Panc1 (cell line): ENCODE measurements around the gene RPAP3. TPM values are rescaled to one million over a fixed set of nuclear protein-coding genes. Genes with fewer than 3 reads are reported as not detected.

Experiments used
- ATAC-seq: fragments of 200-7000 bp; cut with Tn5 transposase; 2 replicates; pipeline ENCODE4 v1.9.1; 2020; ENCODE audit warnings: mild to moderate bottlenecking, moderate library complexity
- BruUV-seq: library from RNA; stranded (reverse); fragments of 400-500 nt; replicated peaks from 2 replicates; lab custom pipeline; 2021; lab: Mats Ljungman, UMichigan
- CTCF ChIA-PET: fragments of 300-600 bp; sonication (Branson Sonifier 250); formaldehyde crosslinking; loops from one replicate; lab custom pipeline; 2022; ENCODE audit warnings: antibody characterized with exemption; lab: Charles Lee
- POLR2A ChIA-PET: fragments of 300-600 bp; sonication (Branson Sonifier 250); formaldehyde crosslinking; loops from one replicate; lab custom pipeline; 2022; ENCODE audit warnings: antibody characterized with exemption; lab: Charles Lee
- DNase-seq: peaks from one replicate; pipeline ENCODE4 v3.0.0-alpha.2; 2010; ENCODE audit warnings: low read depth, low spot score
- H3K27ac ChIP-seq: 2 replicates; pipeline ENCODE4 v1.5.1; 2011; ENCODE audit warnings: mild to moderate bottlenecking, low read length, inconsistent platforms
- H3K27me3 ChIP-seq: fragments of 200-500 bp; sonication (Bioruptor generic); 2 replicates; pipeline ENCODE4 v1.6.0; 2014; ENCODE audit warnings: low read length, inconsistent platforms; ENCODE audit not compliant: control insufficient read depth, insufficient read depth
- H3K36me3 ChIP-seq: fragments of 200-500 bp; sonication (Bioruptor generic); 2 replicates; pipeline ENCODE4 v1.5.1; 2014; ENCODE audit warnings: inconsistent platforms, mild to moderate bottlenecking, low read length, moderate library complexity; ENCODE audit not compliant: control insufficient read depth, insufficient read depth
- H3K4me1 ChIP-seq: 2 replicates; pipeline ENCODE4 v1.5.1; 2011; ENCODE audit warnings: inconsistent platforms, mild to moderate bottlenecking, low read length, moderate library complexity; ENCODE audit not compliant: control insufficient read depth, insufficient read depth
- H3K4me3 ChIP-seq, 2 experiments: 2 replicates each; pipeline ENCODE4 v1.5.1; 2011 to 2012; ENCODE audit warnings: low read depth in 2 of 2, low read length in 2 of 2, mild to moderate bottlenecking in 2 of 2, inconsistent platforms in 1 of 2, moderate library complexity in 1 of 2
- H3K9me3 ChIP-seq: fragments of 200-500 bp; sonication (Bioruptor generic); 2 replicates; pipeline ENCODE4 v1.5.1; 2014; ENCODE audit warnings: low read depth, mild to moderate bottlenecking, inconsistent platforms, low read length, moderate library complexity; ENCODE audit not compliant: control insufficient read depth, insufficient read depth
- CTCF ChIP-seq: fragments of 450-650 bp; IDR thresholded peaks from 2 replicates; pipeline ENCODE4 v1.5.1; 2017; ENCODE audit warnings: mild to moderate bottlenecking
- POLR2AphosphoS5 ChIP-seq: IDR thresholded peaks from 2 replicates; pipeline ENCODE4 v1.6.1; 2012; ENCODE audit warnings: mild to moderate bottlenecking, low read depth, low read length, moderate library complexity
- REST ChIP-seq, 2 experiments: IDR thresholded peaks; 2 replicates each; pipeline ENCODE4 v1.6.1; 2011 to 2012; ENCODE audit warnings: low read depth in 2 of 2, control low read depth in 1 of 2, low read length in 1 of 2, mild to moderate bottlenecking in 1 of 2, moderate library complexity in 1 of 2; ENCODE audit not compliant: insufficient read depth in 1 of 2
- SIN3A ChIP-seq: IDR thresholded peaks from 2 replicates; pipeline ENCODE4 v1.6.1; 2012; ENCODE audit warnings: low read depth, mild to moderate bottlenecking, low read length, moderate library complexity, borderline replicate concordance; ENCODE audit not compliant: insufficient read depth
- TCF7L2 ChIP-seq: IDR thresholded peaks from 2 replicates; pipeline ENCODE4 v1.6.1; 2011; ENCODE audit warnings: mild to moderate bottlenecking, low read depth, low read length, inconsistent platforms
- in situ Hi-C: cut with HindIII; loops from 2 replicates; pipeline ENCODE4 v1.10.0; 2016; ENCODE audit warnings: low sequenced_read_pairs, low pct_unique_long_range_greater_than_20kb
- intact Hi-C: fragments of 100-400 bp; cut with micrococcal nuclease; formaldehyde crosslinking; loops from one replicate; pipeline ENCODE4 v1.10.0; 2022; ENCODE audit not compliant: unreplicated experiment
- total RNA-seq: library from RNA; stranded (reverse); gene quantifications from one replicate; pipeline ENCODE4 v1.2.1, GENCODE V29; 2021; ENCODE audit not compliant: unreplicated experiment

RPAP3 gene
- total RNA-seq, 1 experiment from 2014 or later = 47.3 TPM

GRCh38 chr12:47744778-47745436, 39.1 kb upstream of the RPAP3 start:
- intact Hi-C loops (loop anchor here (2.0 kb wide), 1 partner anchor 34 kb away; no protein-coding TSS in a partner anchor), in situ Hi-C loops (no loop called here)
- H3K27ac ChIP-seq = no peak overlapping the region
- ATAC-seq (no peak), DNase-seq (no peak)
- TF ChIP-seq SIN3A (no peak), REST (IDR thresholded peaks at IDR 0.05; ENCODE audit: insufficient read depth in 1 of 2, low read depth in 2 of 2, low read length in 1 of 2) (no peak), TCF7L2 (no peak), POLR2AphosphoS5 (no peak), CTCF (no peak)
- ChIA-PET POLR2A (interaction anchor here (0.5 kb wide), 1 partner anchor 1661 kb away, joined by 5 read pairs; no protein-coding TSS in a partner anchor), CTCF (interaction anchor here (0.7 to 3.5 kb wide), 7 partner anchors 10 to 94 kb away, joined by 3 to 24 read pairs (median 4); partner anchors contain the start of gene RAPGEF3)
- H3K27me3 ChIP-seq = no peaks in the 10 kb centered on the region
- H3K4me1 ChIP-seq = no peaks in the 10 kb centered on the region; the same call in 1 of the 2 replicates
- no peaks in the 10 kb centered on the region for H3K9me3 ChIP-seq
- H3K4me3 ChIP-seq = no peak overlapping the region
- no peaks in the 10 kb centered on the region for H3K36me3 ChIP-seq
- no TSS peak for BruUV-seq

- in situ Hi-C loops = no loop called here
- H3K9me3 ChIP-seq = no peaks in the 10 kb centered on the region
- no TSS peak for BruUV-seq
- ATAC-seq (peak; percentile 61), DNase-seq (no peak)
- H3K4me1 ChIP-seq = no peaks in the 10 kb centered on the region; the same call in 1 of the 2 replicates
- ChIA-PET POLR2A (no interaction called here), CTCF (interaction anchor here (0.7 to 3.5 kb wide), 10 partner anchors 9 to 102 kb away, joined by 3 to 24 read pairs (median 4); partner anchors contain the start of gene RAPGEF3)
- TF ChIP-seq CTCF (peak; percentile 83; the same call in 1 of the 2 replicates), POLR2AphosphoS5 (no peak)
- intact Hi-C loops = loop anchor here (2.0 kb wide), 1 partner anchor 35 kb away; no protein-coding TSS in a partner anchor
- H3K36me3 ChIP-seq = no peaks in the 10 kb centered on the region
- H3K27ac ChIP-seq = no peak overlapping the region
- no peaks in the 10 kb centered on the region for H3K27me3 ChIP-seq
- no peak overlapping the region for H3K4me3 ChIP-seq
These were observed 38.3 kb upstream of the RPAP3 start for GRCh38 chr12:47744005-47744651.
